Endothelial cell (in vitro differentiated cells): ENCODE measurements around the gene HPS3. TPM values are rescaled to one million over a fixed set of nuclear protein-coding genes. Genes with fewer than 3 reads are reported as not detected.

Experiments used
- DNase-seq: peaks from one replicate; pipeline ENCODE4 v3.0.0; 2021; ENCODE audit warnings: low spot score
- H3K27ac Mint-ChIP-seq: one replicate; pipeline ENCODE4 v1.8.0; 2021; ENCODE audit warnings: mixed read lengths, inconsistent platforms; ENCODE audit not compliant: unreplicated experiment
- H3K27me3 Mint-ChIP-seq: one replicate; pipeline ENCODE4 v1.8.0; 2021; ENCODE audit warnings: mild to moderate bottlenecking, moderate library complexity, mixed read lengths, inconsistent platforms; ENCODE audit not compliant: unreplicated experiment
- H3K36me3 Mint-ChIP-seq: one replicate; pipeline ENCODE4 v1.8.0; 2021; ENCODE audit warnings: mild to moderate bottlenecking, low read depth, mixed read lengths, inconsistent platforms; ENCODE audit not compliant: unreplicated experiment
- H3K4me1 Mint-ChIP-seq: one replicate; pipeline ENCODE4 v1.8.0; 2021; ENCODE audit warnings: mild to moderate bottlenecking, mixed read lengths, inconsistent platforms; ENCODE audit not compliant: unreplicated experiment
- H3K4me3 Mint-ChIP-seq: one replicate; pipeline ENCODE4 v1.8.0; 2021; ENCODE audit warnings: mild to moderate bottlenecking, mixed read lengths, inconsistent platforms; ENCODE audit not compliant: unreplicated experiment
- H3K9me3 Mint-ChIP-seq: one replicate; pipeline ENCODE4 v1.8.0; 2021; ENCODE audit warnings: mixed read lengths, inconsistent platforms; ENCODE audit not compliant: unreplicated experiment
- CTCF ChIP-seq: fragments of 200-600 bp; sonication (generic); IDR thresholded peaks from one replicate; pipeline ENCODE4 v1.5.0; 2021; ENCODE audit warnings: antibody characterized with exemption; ENCODE audit not compliant: unreplicated experiment
- total RNA-seq: library from RNA; stranded (reverse); fragmentation: NEBNext Ultra II Directional; extraction: Animal tissue kit (Norgen Biotek cat#: 25700); gene quantifications from one replicate; pipeline ENCODE4 v1.2.1, GENCODE V29; 2021; ENCODE audit not compliant: unreplicated experiment

HPS3 gene
- total RNA-seq, 1 donor from 2014 or later, result 18.8 TPM

GRCh38 chr3:149134575-149134974, 5.1 kb downstream of the HPS3 start:
- no peaks in the 10 kb centered on the region for H3K36me3 Mint-ChIP-seq
- peaks cover 3% of the 10 kb centered on the region for H3K27me3 Mint-ChIP-seq
- peaks cover 8% of the 10 kb centered on the region for H3K4me1 Mint-ChIP-seq
- DNase-seq, result no peak
- no peak overlapping the region for H3K27ac Mint-ChIP-seq
- H3K9me3 Mint-ChIP-seq, result no peaks in the 10 kb centered on the region
- no peak overlapping the region for H3K4me3 Mint-ChIP-seq
- TF ChIP-seq CTCF, result no peak

- DNase-seq, result no peak
- TF ChIP-seq CTCF, result no peak
- H3K36me3 Mint-ChIP-seq, result no peaks in the 10 kb centered on the region
- H3K27ac Mint-ChIP-seq, result no peak overlapping the region
- H3K27me3 Mint-ChIP-seq, result no peaks in the 10 kb centered on the region
- no peaks in the 10 kb centered on the region for H3K4me1 Mint-ChIP-seq
- H3K9me3 Mint-ChIP-seq, result no peaks in the 10 kb centered on the region
- H3K4me3 Mint-ChIP-seq, result no peak overlapping the region
Observed at GRCh38 chr3:149142682-149143081, 13.2 kb downstream of the HPS3 start.

DNA sequence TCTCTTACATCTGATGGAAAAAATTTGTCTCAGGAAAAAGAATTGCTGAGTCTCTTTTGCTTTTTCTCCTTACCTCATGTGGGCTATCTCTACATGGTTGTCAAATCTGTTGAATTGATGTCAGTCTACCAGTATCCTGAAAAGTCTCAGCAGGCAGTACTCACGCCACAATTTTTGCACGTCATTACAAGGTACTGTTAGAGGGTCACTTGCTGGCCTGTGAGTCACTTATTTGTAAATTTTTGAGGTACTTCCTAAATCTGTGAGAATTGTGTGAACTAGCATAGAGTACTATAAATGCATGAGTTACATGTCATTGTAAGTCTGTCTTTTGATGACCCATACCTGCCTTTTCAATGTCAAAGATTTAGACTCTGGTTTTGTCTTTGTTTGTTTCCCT, 15.9 kb downstream of the HPS3 start:
- DNase-seq, result no peak
- Mint-ChIP-seq H3K4me3 (no peak overlapping the region), H3K27me3 (no peaks in the 10 kb centered on the region), H3K36me3 (no peaks in the 10 kb centered on the region), H3K9me3 (no peaks in the 10 kb centered on the region), H3K4me1 (no peaks in the 10 kb centered on the region), H3K27ac (no peak overlapping the region)
- TF ChIP-seq CTCF, result no peak

DNA sequence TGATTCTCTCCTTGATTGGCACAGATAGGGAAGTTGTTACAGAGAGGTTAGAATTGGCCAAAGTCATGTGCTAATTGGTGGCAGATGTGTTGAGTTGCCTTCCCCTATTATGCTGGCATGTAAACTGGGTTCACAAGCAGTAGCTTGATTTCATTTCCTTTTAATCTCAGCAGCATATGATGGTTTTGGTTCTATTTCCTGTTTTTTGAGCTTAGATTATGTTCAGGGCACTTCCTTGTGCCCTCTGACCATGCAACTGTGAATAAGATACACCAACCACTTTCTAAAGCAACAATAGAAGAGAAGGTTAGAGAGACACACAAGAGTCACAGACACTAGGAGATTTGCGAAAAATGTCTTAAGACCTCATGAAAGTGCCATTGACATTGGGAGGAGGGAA, 16.5 kb downstream of the HPS3 start:
- Mint-ChIP-seq H3K9me3 (no peaks in the 10 kb centered on the region), H3K27me3 (no peaks in the 10 kb centered on the region), H3K4me1 (no peaks in the 10 kb centered on the region), H3K27ac (no peak overlapping the region), H3K36me3 (no peaks in the 10 kb centered on the region), H3K4me3 (no peak overlapping the region)
- DNase-seq, result no peak
- TF ChIP-seq CTCF, result no peak

DNA sequence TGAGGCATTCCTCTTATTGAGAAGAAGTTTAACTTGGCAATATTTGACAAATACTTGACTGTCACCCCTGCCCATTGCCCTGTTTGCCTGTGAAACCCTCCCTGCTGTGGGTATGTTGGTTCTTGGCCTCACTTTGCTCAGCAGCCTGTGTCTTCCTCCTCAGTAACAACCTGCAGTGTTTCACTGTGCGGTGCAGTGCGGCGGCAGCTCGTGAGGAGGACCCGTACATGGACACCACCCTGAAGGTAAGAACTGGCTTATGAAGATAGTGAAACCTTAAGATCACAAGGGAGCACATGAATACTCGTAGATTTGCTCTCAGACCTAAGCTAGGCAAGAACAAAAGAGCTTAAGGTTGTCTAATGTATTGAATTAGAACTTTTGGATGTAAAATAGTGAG, 21.0 kb downstream of the HPS3 start:
- Mint-ChIP-seq H3K4me3 (no peak overlapping the region), H3K4me1 (peaks cover 23% of the 10 kb centered on the region), H3K36me3 (no peaks in the 10 kb centered on the region), H3K27ac (no peak overlapping the region), H3K9me3 (no peaks in the 10 kb centered on the region), H3K27me3 (no peaks in the 10 kb centered on the region)
- TF ChIP-seq CTCF, result no peak
- DNase-seq, result no peak
